ENCODE measurements around the gene CRLF2. TPM values are rescaled to one million over a fixed set of nuclear protein-coding genes. Genes with fewer than 3 reads are reported as not detected.

Gene CRLF2
- total RNA-seq, 4 donors from 2014 or later: 0.22 to 1.5 TPM; not detected in 2

- TF ChIP-seq CTCF (IDR thresholded peaks at IDR 0.05; ENCODE audit: low read depth): no peak
Measured at GRCh38 chrX:1164322-1165288, 47.8 kb downstream of the CRLF2 start.

GRCh38 chrX:1163231-1163630 is 49.2 kb downstream of the CRLF2 start:
- no peak for TF ChIP-seq CTCF (IDR thresholded peaks at IDR 0.05; ENCODE audit: low read depth)

GRCh38 chrX:1162119-1162916 is 50.1 kb downstream of the CRLF2 start:
- no peak for TF ChIP-seq CTCF (IDR thresholded peaks at IDR 0.05; ENCODE audit: low read depth)

GRCh38 chrX:1159548-1159947 is 52.9 kb downstream of the CRLF2 start:
- TF ChIP-seq CTCF (IDR thresholded peaks at IDR 0.05; ENCODE audit: low read depth): no peak

GRCh38 chrX:1153940-1154339 is 58.5 kb downstream of the CRLF2 start:
- TF ChIP-seq CTCF (IDR thresholded peaks at IDR 0.05; ENCODE audit: low read depth): no peak

- TF ChIP-seq CTCF (IDR thresholded peaks at IDR 0.05; ENCODE audit: low read depth): no peak
Measured at GRCh38 chrX:1152090-1152489, 60.4 kb downstream of the CRLF2 start.

Data from subcutaneous adipose tissue (tissue), 4 donors.